Fibroblast of lung (primary cell): ENCODE data around the gene CD82. TPM values are rescaled to one million over a fixed set of nuclear protein-coding genes. Genes with fewer than 3 reads are reported as not detected.
A peak's percentile ranks its signal among the peaks of the same experiment; 100 is the strongest.

Experiments used
- DNase-seq, 2 donors: peaks; one replicate each; pipeline versions ENCODE4 v3.0.0 to v3.0.0-alpha.2; 2010; ENCODE audit warnings: low read depth in 2 of 2
- H2AFZ ChIP-seq: 2 replicates; pipeline ENCODE4 v1.5.1; 2012; ENCODE audit warnings: low read length, control low read depth, inconsistent platforms
- H3K27ac ChIP-seq: 2 replicates; pipeline ENCODE4 v1.5.1; 2011; ENCODE audit warnings: low read length, control low read depth; ENCODE audit not compliant: insufficient read depth
- H3K27me3 ChIP-seq: 2 replicates; pipeline ENCODE4 v1.5.1; 2011; ENCODE audit warnings: mild to moderate bottlenecking, low read length; ENCODE audit not compliant: control insufficient read depth, insufficient read depth
- H3K36me3 ChIP-seq: 2 replicates; pipeline ENCODE4 v1.5.1; 2011; ENCODE audit warnings: low read length; ENCODE audit not compliant: control insufficient read depth, insufficient read depth
- H3K4me1 ChIP-seq: 2 replicates; pipeline ENCODE4 v1.5.1; 2011; ENCODE audit warnings: low read length; ENCODE audit not compliant: control insufficient read depth, insufficient read depth; ENCODE audit errors: extremely low read depth
- H3K4me2 ChIP-seq: 2 replicates; pipeline ENCODE4 v1.5.1; 2011; ENCODE audit warnings: low read length, control low read depth; ENCODE audit not compliant: insufficient read depth; ENCODE audit errors: extremely low read depth
- H3K4me3 ChIP-seq, 4 experiments: fragments of 200-600 bp in 1 of 4; sonication (generic) in 1 of 4; replicated peaks in 1 of 4; 2 replicates each; pipeline ENCODE4 v1.5.1; 2011 to 2016; ENCODE audit warnings: low read length in 4 of 4, low read depth in 3 of 4, mild to moderate bottlenecking in 3 of 4, control low read depth in 2 of 4, inconsistent platforms in 1 of 4, mixed read lengths in 1 of 4; ENCODE audit not compliant: insufficient read depth in 1 of 4; ENCODE audit errors: control extremely low read depth in 1 of 4
- H3K79me2 ChIP-seq: 2 replicates; pipeline ENCODE4 v1.5.1; 2012; ENCODE audit warnings: mild to moderate bottlenecking, low read length, inconsistent platforms; ENCODE audit not compliant: control insufficient read depth, insufficient read depth
- H3K9ac ChIP-seq: 2 replicates; pipeline ENCODE4 v1.5.1; 2011; ENCODE audit warnings: mild to moderate bottlenecking, low read length, control low read depth; ENCODE audit not compliant: insufficient read depth
- H3K9me3 ChIP-seq: 2 replicates; pipeline ENCODE4 v1.5.1; 2012; ENCODE audit warnings: low read depth, low read length; ENCODE audit not compliant: control insufficient read depth, insufficient read depth
- H4K20me1 ChIP-seq: 2 replicates; pipeline ENCODE4 v1.5.1; 2011; ENCODE audit warnings: low read length; ENCODE audit not compliant: control insufficient read depth, insufficient read depth; ENCODE audit errors: extremely low read depth
- CTCF ChIP-seq, 2 donors: IDR thresholded peaks in 1 of 2; conservative IDR thresholded peaks in 1 of 2; 1 replicate in 1 of 2; 2 replicates in 1 of 2; pipeline ENCODE4 v1.5.1; 2011 to 2012; ENCODE audit warnings: low read length in 2 of 2, control low read depth in 1 of 2, inconsistent platforms in 1 of 2, low read depth in 1 of 2, mild to moderate bottlenecking in 1 of 2
- EZH2 ChIP-seq: IDR thresholded peaks from 2 replicates; pipeline ENCODE4 v1.5.1; 2012; ENCODE audit warnings: low read length, control low read depth, mild to moderate bottlenecking; ENCODE audit errors: missing control alignments
- polyA plus RNA-seq, 2 donors: library from polyadenylated mRNA; depleted of rRNA in 1 of 2; stranded (reverse) in 1 of 2; unstranded in 1 of 2; fragments of >200 nt; gene quantifications; 2 replicates each; pipeline ENCODE4 v1.2.1, GENCODE V29; 2011 to 2012; ENCODE audit warnings: missing spikeins in 1 of 2
- total RNA-seq: library from RNA; depleted of rRNA; stranded (reverse); fragments of >200 nt; gene quantifications from 2 replicates; pipeline ENCODE4 v1.2.1, GENCODE V29; 2014

Gene CD82
- total and polyA plus RNA-seq, 2 donors (not counting 1 experiment from before 2014, with no cell fraction given) = 54.2 to 114 TPM

- Histone ChIP-seq H4K20me1 (no peaks in the 10 kb centered on the region), H3K27me3 (no peaks in the 10 kb centered on the region), H3K4me2 (no peak overlapping the region), H3K9ac (no peak overlapping the region), H3K4me1 (no peaks in the 10 kb centered on the region), H3K9me3 (no peaks in the 10 kb centered on the region), H3K4me3 (no peak overlapping the region), H2AFZ (no peak overlapping the region), H3K27ac (no peak overlapping the region), H3K79me2 (no peaks in the 10 kb centered on the region), H3K36me3 (peaks cover 2% of the 10 kb centered on the region)
- DNase-seq = no peak
- TF ChIP-seq EZH2 (no peak), CTCF (conservative IDR thresholded peaks at IDR 0.05 in 1 of 2, IDR thresholded peaks at IDR 0.05 in 1 of 2; ENCODE audit: low read depth in 1 of 2, low read length in 2 of 2) (no peak)
These were observed 53.3 kb downstream of the CD82 start for GRCh38 chr11:44618561-44619425.

- DNase-seq = no peak
- Histone ChIP-seq H3K9ac (no peak overlapping the region), H2AFZ (no peak overlapping the region), H3K79me2 (no peaks in the 10 kb centered on the region), H3K27me3 (no peaks in the 10 kb centered on the region), H3K36me3 (peaks cover 2% of the 10 kb centered on the region), H3K4me3 (no peak overlapping the region), H4K20me1 (no peaks in the 10 kb centered on the region), H3K27ac (no peak overlapping the region), H3K4me1 (no peaks in the 10 kb centered on the region), H3K4me2 (no peak overlapping the region), H3K9me3 (no peaks in the 10 kb centered on the region)
- no peak for TF ChIP-seq EZH2
These were observed 54.9 kb downstream of the CD82 start for GRCh38 chr11:44620328-44620725.

GRCh38 chr11:44621140-44621681 is 55.7 kb downstream of the CD82 start:
- Histone ChIP-seq H4K20me1 (no peaks in the 10 kb centered on the region), H3K4me3 (no peak overlapping the region), H3K4me2 (peak overlapping the region; percentile 4), H3K36me3 (no peaks in the 10 kb centered on the region), H3K9me3 (no peaks in the 10 kb centered on the region), H3K27ac (no peak overlapping the region), H3K79me2 (no peaks in the 10 kb centered on the region), H3K9ac (no peak overlapping the region), H3K27me3 (no peaks in the 10 kb centered on the region), H3K4me1 (no peaks in the 10 kb centered on the region), H2AFZ (no peak overlapping the region)
- TF ChIP-seq CTCF (conservative IDR thresholded peaks at IDR 0.05 in 1 of 2, IDR thresholded peaks at IDR 0.05 in 1 of 2; ENCODE audit: low read depth in 1 of 2, low read length in 2 of 2) (peak; percentile 93 to 96), EZH2 (no peak)
- peak; percentile 38 to 52 for DNase-seq
